CD14-positive monocyte (primary cell): Measurements from ENCODE around the gene ACP7. TPM values are rescaled to one million over a fixed set of nuclear protein-coding genes. Genes with fewer than 3 reads are reported as not detected.
"Not testable (repeated sequence)": the region's sequence is repeated elsewhere in the genome, so short reads cannot be mapped to it uniquely, and the experiment has no call there.

Source experiments
- DNase-seq, 3 donors: peaks; one replicate each; pipeline ENCODE4 v3.0.0-alpha.2; 2011 to 2022
- H2AFZ ChIP-seq: 2 replicates; pipeline ENCODE4 v1.6.0; 2012; ENCODE audit warnings: mild to moderate bottlenecking, low read depth, low read length, inconsistent platforms; ENCODE audit not compliant: insufficient read depth, poor library complexity, severe bottlenecking
- H3K27ac ChIP-seq, 2 donors: 1 replicate in 1 of 2; 2 replicates in 1 of 2; pipeline ENCODE4 v1.5.1; 2012 to 2013; ENCODE audit warnings: low read length in 2 of 2, control low read depth in 1 of 2, inconsistent platforms in 1 of 2, low read depth in 1 of 2, mild to moderate bottlenecking in 1 of 2
- H3K27me3 ChIP-seq, 2 donors: one replicate each; pipeline versions ENCODE4 v1.6.0 to v1.6.1; 2011 to 2013; ENCODE audit warnings: low read length in 2 of 2; ENCODE audit not compliant: control insufficient read depth in 2 of 2, insufficient read depth in 2 of 2
- H3K36me3 ChIP-seq, 2 donors: replicated peaks in 1 of 2; 1 replicate in 1 of 2; 2 replicates in 1 of 2; pipeline versions ENCODE4 v1.5.1 to v1.6.1; 2012 to 2013; ENCODE audit warnings: low read length in 2 of 2, control low read depth in 1 of 2, inconsistent platforms in 1 of 2, mild to moderate bottlenecking in 1 of 2; ENCODE audit not compliant: insufficient read depth in 2 of 2, control insufficient read depth in 1 of 2
- H3K4me1 ChIP-seq, 2 donors: 1 replicate in 1 of 2; 2 replicates in 1 of 2; pipeline versions ENCODE4 v1.5.1 to v1.6.1; 2012 to 2013; ENCODE audit warnings: low read length in 2 of 2, control low read depth in 1 of 2, inconsistent platforms in 1 of 2, mild to moderate bottlenecking in 1 of 2, moderate library complexity in 1 of 2; ENCODE audit not compliant: insufficient read depth in 2 of 2, control insufficient read depth in 1 of 2
- H3K4me2 ChIP-seq: replicated peaks from 2 replicates; pipeline ENCODE3; 2012; ENCODE audit warnings: low read length, moderate library complexity, mild to moderate bottlenecking; ENCODE audit not compliant: poor library complexity, severe bottlenecking; ENCODE audit errors: extremely low read depth
- H3K4me3 ChIP-seq, 3 experiments: fragments of 200-600 bp in 1 of 3; sonication (generic) in 1 of 3; replicated peaks in 1 of 3; 1 replicate in 2 of 3; 2 replicates in 1 of 3; pipeline ENCODE4 v1.5.1; 2011 to 2013; ENCODE audit warnings: low read length in 3 of 3, mild to moderate bottlenecking in 3 of 3, control low read depth in 2 of 3, low read depth in 2 of 3, inconsistent platforms in 1 of 3, moderate library complexity in 1 of 3
- H3K79me2 ChIP-seq: 2 replicates; pipeline ENCODE4 v1.6.0; 2012; ENCODE audit warnings: mild to moderate bottlenecking, control low read depth, inconsistent platforms, low read length, moderate library complexity; ENCODE audit not compliant: insufficient read depth
- H3K9ac ChIP-seq: 2 replicates; pipeline ENCODE4 v1.6.0; 2017; ENCODE audit warnings: low read length, mild to moderate bottlenecking; ENCODE audit not compliant: insufficient read depth, poor library complexity, severe bottlenecking
- H3K9me3 ChIP-seq, 2 donors: replicated peaks in 1 of 2; 1 replicate in 1 of 2; 2 replicates in 1 of 2; pipeline versions ENCODE4 v1.5.1 to v1.6.1; 2012 to 2013; ENCODE audit warnings: low read length in 2 of 2, control low read depth in 1 of 2; ENCODE audit not compliant: control insufficient read depth in 1 of 2, insufficient read depth in 1 of 2
- H4K20me1 ChIP-seq: 2 replicates; pipeline ENCODE4 v1.6.0; 2012; ENCODE audit warnings: mild to moderate bottlenecking, low read length, control low read depth, moderate library complexity; ENCODE audit not compliant: insufficient read depth
- H3K27ac Mint-ChIP-seq, 7 donors: one replicate each; pipeline ENCODE4 v1.8.0; 2020; ENCODE audit warnings: mild to moderate bottlenecking in 7 of 7, mixed read lengths in 7 of 7, moderate library complexity in 6 of 7, inconsistent platforms in 2 of 7
- H3K27me3 Mint-ChIP-seq, 3 donors: one replicate each; pipeline ENCODE4 v1.8.0; 2021 to 2022; ENCODE audit warnings: low read depth in 3 of 3, mild to moderate bottlenecking in 3 of 3, mixed read lengths in 3 of 3, moderate library complexity in 3 of 3, inconsistent platforms in 1 of 3
- H3K36me3 Mint-ChIP-seq, 2 donors: one replicate each; pipeline ENCODE4 v1.8.0; 2020; ENCODE audit warnings: mixed read lengths in 2 of 2, inconsistent platforms in 1 of 2, mild to moderate bottlenecking in 1 of 2
- H3K4me1 Mint-ChIP-seq: one replicate; pipeline ENCODE4 v1.8.0; 2020; ENCODE audit warnings: mild to moderate bottlenecking, mixed read lengths
- H3K4me3 Mint-ChIP-seq, 2 donors: one replicate each; pipeline ENCODE4 v1.8.0; 2020; ENCODE audit warnings: mild to moderate bottlenecking in 2 of 2, mixed read lengths in 2 of 2, moderate library complexity in 1 of 2
- H3K9me3 Mint-ChIP-seq, 7 donors: one replicate each; pipeline ENCODE4 v1.8.0; 2020 to 2022; ENCODE audit warnings: mixed read lengths in 7 of 7, mild to moderate bottlenecking in 6 of 7, moderate library complexity in 6 of 7, inconsistent platforms in 2 of 7
- WGBS: methylation state at CpG from one replicate; pipeline ENCODE4 v1.1.5; 2013; ENCODE audit warnings: missing lambda C conversion rate; ENCODE audit not compliant: insufficient coverage; 5-methylcytosine and 5-hydroxymethylcytosine counted together
- intact Hi-C, 2 donors: fragments of 100-400 bp; cut with micrococcal nuclease; formaldehyde crosslinking; loops; one replicate each; pipeline versions ENCODE4 v1.15.0 to v1.15.1; 2023
- polyA plus RNA-seq, 3 donors: library from polyadenylated mRNA; depleted of rRNA in 1 of 3; unstranded in 2 of 3; stranded (reverse) in 1 of 3; fragments of 300-500 nt in 2 of 3; fragments of >200 nt in 1 of 3; fragmentation: Illumina TruSeq in 2 of 3; gene quantifications; 1 replicate in 2 of 3; 2 replicates in 1 of 3; pipeline ENCODE4 v1.2.3, GENCODE V29; 2012 to 2021
- TF ChIP-seq, protein P1 (sequence below): fragments of 200-600 bp; IDR thresholded peaks from one replicate; pipeline ENCODE4 v1.8.0; 2022; ENCODE audit warnings: antibody characterized with exemption, mild to moderate bottlenecking

Gene ACP7
- polyA plus RNA-seq, 3 donors: not detected

- no peaks in the 10 kb centered on the region for H3K79me2 ChIP-seq
- no peak overlapping the region for H2AFZ ChIP-seq
- peak overlapping the region in 1 of 7 donors; percentile 40 for H3K27ac Mint-ChIP-seq
- H3K4me3 Mint-ChIP-seq: no peak overlapping the region
- H3K4me1 Mint-ChIP-seq: no peaks in the 10 kb centered on the region
- H3K9me3 ChIP-seq: no peaks in the 10 kb centered on the region
- H3K4me3 ChIP-seq: no peak overlapping the region
- H4K20me1 ChIP-seq: no peaks in the 10 kb centered on the region
- peaks cover 0 to 13% (median 8%) of the 10 kb centered on the region in 7 donors for H3K9me3 Mint-ChIP-seq
- no peak overlapping the region for H3K4me2 ChIP-seq
- H3K27me3 Mint-ChIP-seq: peaks cover 3 to 10% (median 4%) of the 10 kb centered on the region in 3 donors
- H3K27me3 ChIP-seq: no peaks in the 10 kb centered on the region
- H3K36me3 ChIP-seq: no peaks in the 10 kb centered on the region
- TF ChIP-seq, protein P1, sequence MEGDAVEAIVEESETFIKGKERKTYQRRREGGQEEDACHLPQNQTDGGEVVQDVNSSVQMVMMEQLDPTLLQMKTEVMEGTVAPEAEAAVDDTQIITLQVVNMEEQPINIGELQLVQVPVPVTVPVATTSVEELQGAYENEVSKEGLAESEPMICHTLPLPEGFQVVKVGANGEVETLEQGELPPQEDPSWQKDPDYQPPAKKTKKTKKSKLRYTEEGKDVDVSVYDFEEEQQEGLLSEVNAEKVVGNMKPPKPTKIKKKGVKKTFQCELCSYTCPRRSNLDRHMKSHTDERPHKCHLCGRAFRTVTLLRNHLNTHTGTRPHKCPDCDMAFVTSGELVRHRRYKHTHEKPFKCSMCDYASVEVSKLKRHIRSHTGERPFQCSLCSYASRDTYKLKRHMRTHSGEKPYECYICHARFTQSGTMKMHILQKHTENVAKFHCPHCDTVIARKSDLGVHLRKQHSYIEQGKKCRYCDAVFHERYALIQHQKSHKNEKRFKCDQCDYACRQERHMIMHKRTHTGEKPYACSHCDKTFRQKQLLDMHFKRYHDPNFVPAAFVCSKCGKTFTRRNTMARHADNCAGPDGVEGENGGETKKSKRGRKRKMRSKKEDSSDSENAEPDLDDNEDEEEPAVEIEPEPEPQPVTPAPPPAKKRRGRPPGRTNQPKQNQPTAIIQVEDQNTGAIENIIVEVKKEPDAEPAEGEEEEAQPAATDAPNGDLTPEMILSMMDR: no peak
- H3K9ac ChIP-seq: no peak overlapping the region
- H3K36me3 Mint-ChIP-seq: no peaks in the 10 kb centered on the region
- H3K4me1 ChIP-seq: no peaks in the 10 kb centered on the region
- no peak for DNase-seq
- 97% methylated on average over 3 of the region's 4 CpGs for WGBS
- no peak overlapping the region for H3K27ac ChIP-seq
- intact Hi-C loops: no loop called here
Observed at GRCh38 chr19:39067104-39067503, 17.1 kb upstream of the ACP7 start.

DNA sequence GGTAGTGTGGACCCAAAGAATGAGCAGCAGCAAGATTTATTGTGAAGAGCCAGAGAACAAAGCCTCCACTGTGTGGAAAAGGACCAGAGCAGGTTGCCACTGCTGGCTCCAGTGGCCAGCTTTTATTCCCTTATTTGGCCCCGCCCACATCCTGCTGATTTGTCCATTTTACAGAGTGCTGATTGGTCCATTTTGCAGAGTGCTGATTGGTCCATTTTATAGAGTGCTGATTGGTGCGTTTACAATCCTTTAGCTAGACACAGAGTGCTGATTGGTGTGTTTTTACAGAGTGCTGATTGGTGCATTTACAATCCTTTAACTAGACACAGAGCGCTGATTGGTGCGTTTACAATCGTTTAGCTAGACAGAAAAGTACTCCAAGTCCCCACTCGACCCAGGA, 15.9 kb upstream of the ACP7 start:
- H3K9ac ChIP-seq, intact Hi-C loops, H2AFZ ChIP-seq, H3K4me2 ChIP-seq, H4K20me1 ChIP-seq, H3K9me3 ChIP-seq, H3K4me3 Mint-ChIP-seq, H3K4me3 ChIP-seq, H3K4me1 ChIP-seq, H3K36me3 ChIP-seq, DNase-seq, H3K27ac ChIP-seq, H3K4me1 Mint-ChIP-seq, H3K27ac Mint-ChIP-seq, H3K36me3 Mint-ChIP-seq, H3K27me3 ChIP-seq, H3K79me2 ChIP-seq, H3K27me3 Mint-ChIP-seq: not testable (repeated sequence)
- H3K9me3 Mint-ChIP-seq: peaks cover 0 to 13% (median 8%) of the 10 kb centered on the region in 7 donors
- 90% methylated on average over 2 of the region's 6 CpGs for WGBS
